GM19438 (cell line): ENCODE measurements around the gene TTYH1.
"Not testable (repeated sequence)": the region's sequence is repeated elsewhere in the genome, so short reads cannot be mapped to it uniquely, and the experiment has no call there.

Source experiments
- ATAC-seq: cut with Tn5 transposase; IDR thresholded peaks from one replicate; pipeline ENCODE4 v1.9.1; 2021; ENCODE audit warnings: low read depth; ENCODE audit not compliant: unreplicated experiment

TTYH1 gene

DNA sequence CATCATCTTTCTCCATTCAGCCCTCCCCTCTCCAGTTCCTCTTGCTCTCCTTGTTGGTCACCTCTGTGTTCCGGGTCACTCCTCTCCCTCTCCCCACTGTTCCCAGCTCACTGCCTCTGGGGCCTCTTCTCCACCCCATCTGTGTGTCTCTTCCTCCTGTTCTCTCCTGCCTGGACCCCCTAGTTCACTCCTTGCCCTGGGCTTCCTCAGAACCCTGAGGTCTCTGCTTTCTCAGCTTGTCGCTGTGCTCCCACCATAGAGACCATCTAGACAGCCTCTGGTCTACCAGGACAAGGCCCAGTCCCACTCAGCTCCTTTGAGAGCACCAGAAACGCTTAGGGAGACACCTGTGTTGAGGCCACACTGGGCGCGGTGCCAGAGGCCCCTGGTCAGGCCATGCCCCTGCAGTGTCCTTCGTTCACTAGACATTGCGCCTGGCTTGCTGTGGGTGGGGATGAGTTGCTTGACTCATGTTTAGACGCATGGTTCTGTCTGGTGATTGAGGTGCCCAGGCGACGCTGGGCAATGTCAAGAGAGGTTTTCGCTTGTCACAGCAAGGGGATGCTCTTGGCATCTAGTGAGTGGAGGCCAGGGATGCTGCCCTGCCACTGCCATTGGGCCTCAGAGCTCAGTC lies 43.5 kb downstream of the TTYH1 start:
- ATAC-seq: no peak

DNA sequence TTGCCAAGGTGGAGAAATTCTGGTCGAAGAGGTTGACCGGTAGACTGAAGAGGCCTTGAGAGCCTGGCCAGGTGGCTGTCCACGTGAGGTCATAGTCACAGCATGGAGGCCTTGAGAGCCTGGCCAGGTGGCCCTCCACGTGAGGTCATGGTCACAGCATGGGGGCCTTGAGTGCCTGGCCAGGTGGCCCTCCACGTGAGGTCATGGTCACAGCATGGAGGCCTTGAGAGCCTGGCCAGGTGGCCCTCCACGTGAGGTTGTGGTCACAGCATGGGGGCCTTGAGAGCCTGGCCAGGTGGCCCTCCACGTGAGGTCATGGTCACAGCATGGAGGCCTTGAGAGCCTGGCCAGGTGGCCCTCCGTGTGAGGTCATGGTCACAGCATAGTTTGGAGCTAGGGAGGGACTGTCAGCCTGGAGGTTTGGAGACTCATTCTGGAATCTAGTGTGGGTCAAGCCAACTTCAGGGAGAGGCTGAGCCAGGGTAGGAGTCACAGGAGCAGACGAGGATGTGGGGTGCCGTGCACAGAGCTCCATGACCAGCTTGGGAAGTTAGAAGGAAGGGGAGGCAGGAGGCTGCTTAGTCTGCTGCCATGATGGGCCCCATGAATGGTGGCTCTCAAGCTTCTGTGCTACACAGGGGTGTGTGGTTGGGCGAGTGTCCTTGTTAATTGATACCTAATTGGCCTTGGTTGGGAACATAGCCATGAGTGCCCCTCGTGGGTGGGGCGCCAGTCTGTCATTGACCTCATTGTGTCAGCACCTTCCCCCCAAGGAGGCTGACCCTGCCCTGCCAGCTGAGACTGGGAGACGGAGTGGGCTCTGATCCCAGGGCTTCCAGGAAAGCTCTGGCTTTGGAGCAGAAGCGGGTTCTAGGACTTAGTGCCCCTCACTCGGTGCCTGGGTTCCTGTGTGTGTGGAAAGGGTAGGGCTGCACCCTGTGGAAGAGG lies 44.3 kb downstream of the TTYH1 start:
- ATAC-seq: no peak

DNA sequence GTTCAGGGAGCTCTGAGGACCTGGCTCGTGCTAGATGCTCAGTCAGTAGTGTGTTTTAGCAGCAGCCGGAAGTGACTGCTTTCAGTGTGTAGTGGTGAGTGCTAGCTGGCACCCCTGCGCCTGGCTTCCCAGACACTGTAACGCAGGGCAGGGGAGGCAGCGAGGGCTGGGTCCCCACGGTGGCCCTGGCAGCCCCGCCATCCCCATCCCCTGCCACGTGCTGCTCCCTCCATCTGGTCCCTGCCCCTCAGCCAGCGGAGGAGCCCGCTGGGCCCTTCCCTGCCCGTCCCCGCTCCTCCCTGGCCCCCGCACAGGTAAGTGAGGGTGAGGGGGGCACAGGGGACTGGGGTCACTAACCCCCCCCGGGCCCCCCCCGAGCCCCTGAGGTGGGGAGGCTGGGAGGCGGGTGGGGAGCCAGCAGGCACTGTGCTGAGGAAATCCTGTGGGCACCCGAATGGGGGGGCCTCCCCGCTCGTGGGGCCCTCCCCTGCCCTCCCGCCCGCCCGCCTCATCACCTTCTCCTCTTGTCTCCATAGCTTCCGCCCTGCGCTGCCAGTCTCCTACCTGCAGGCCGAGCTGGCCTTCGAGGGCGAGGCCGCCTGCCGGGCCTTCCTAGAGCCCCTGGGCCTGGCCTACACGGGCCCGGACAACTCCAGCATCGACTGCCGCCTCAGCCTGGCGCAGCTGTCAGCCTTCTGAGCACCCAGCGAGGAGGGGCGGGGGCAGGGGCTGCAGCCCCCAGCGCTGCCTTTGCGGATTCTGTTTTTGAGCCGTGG lies 45.2 kb downstream of the TTYH1 start:
- ATAC-seq: no peak

DNA sequence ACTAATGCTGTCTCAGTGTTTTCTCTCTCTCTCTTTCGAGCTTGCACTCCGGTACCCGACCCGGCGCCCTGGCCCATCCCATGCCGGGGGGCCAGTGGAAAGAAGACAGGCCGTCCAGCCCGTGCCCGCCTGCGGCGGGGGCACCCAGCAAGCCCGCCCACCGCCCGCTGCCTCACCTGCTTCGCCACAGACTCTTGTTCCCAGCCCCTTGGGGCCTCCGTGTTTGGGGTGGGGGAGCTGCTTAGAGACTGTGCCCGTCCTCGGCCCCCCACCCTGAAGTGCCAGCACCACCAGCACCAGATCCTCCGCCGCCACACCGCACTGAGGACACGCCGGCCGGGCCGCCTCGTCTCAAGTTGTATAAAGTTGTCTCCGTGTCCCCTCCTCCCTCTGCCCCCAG lies 45.9 kb downstream of the TTYH1 start:
- no peak for ATAC-seq

DNA sequence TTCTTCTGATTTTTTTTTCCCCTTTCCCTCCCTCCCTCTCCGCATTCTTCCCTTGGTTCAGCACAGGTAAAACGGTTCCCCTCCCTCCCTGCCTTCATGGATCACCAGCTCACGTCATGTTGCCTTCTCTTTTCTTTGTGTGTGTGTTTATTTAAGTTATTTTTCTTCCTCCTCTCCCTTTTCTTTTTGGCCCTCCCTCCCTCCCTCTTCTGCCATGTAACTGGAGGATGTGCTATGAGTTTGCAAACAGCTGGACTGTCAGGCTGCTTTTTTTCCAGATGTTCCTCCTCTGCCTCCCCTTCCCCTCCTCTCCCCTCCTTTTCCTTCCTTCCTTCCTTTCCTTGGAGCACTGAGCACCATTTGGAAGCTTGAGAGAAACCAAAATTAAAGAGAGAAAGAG lies 46.3 kb downstream of the TTYH1 start:
- no peak for ATAC-seq

DNA sequence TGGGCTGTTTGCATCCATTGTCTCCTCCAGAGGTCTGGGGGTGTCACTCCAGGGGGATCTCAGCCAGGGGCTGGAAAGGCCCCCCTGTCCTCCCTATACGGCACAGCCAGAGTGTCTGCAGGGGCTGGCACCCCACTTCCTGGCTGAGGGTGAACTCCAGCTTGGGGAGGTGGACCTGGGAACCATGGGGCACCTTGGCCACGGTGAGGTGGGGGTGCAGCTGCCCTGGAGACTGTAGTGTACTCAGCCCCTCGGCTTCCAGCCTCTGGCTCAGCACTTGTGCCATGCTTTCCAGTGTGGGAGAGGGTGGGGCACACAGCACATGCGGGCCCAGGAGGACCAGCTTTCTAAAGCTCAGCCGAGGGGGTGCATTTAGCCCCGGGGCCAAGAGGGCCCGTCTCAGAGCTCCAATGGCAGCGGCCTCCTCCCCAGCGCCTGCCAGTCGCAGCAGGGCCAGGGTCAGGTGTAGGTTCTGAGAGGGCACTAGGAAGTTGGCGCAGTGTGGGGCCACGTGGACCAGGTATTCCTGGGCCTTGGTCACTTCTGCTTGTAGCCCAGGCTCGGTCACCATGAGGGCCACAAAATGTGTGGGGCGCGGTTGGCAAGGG lies 46.9 kb downstream of the TTYH1 start:
- no peak for ATAC-seq

DNA sequence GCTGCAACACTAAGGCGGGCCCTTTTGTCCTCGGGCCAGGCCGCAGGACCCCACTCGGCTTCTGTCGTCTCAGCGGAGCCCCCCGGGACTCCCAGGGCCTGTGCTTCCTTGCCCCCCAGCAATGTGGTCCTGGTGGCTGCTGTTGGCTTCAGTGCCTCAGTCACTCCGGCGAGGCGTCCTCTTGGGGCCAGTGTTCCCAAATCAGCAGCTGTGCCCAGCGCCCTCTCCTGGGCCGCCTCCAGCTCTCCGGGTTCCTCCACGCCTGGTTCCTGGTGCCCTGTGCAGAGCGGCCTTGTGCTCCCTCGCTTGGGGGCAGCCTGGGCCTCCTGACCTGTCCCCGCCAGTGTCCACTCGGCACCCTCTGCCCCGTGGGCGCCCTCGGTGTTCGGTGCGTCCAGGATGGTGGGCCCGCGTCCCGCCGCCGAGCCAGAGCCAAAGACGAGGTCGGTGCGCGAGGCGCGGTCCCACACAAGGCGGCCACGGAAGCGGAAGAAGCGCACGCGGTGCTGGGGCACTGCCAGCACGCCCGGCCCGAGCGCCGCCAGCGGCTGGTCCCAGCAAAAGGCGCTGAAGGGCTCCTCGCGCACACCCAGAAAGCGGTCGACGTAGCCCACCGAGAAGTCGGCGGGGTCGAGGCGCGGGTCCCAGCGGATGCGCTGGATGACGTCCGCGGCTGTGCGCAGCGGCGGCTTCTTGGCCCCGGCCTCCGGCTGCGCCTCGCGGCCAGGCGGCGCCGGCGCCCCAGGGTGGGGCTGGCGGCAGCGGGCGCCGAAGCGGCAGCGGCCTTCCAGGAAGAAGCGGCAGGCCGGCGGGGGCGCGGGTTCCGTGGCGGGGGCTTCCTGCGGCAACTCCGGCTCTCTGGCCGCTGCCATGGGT lies 47.6 kb downstream of the TTYH1 start:
- peak; percentile 9 for ATAC-seq

DNA sequence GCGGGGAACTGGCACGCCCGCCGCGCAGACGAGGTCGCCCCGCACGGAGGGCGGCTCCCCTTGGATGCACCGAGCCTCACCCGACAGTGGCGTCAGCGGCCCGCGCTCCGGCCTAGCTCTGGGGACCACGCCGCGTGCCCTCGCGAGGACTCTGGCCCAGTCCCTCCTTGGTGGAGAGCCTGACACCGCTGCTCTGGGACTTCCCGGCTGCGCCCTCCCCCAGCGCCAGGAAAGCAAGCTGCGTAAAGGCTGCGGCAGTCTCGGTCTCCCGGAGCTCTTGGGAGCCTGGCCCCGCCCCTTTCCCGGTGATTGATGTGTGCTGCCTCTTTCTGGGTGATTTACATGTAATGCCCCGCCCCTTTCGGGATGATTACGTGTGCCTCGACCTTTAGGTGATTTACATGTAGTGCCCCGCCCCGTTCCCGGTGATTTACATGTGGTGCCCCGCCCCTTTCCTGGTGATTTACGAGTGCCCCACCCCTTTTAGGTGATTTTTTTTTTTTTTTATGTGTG lies 48.3 kb downstream of the TTYH1 start, which contains the start of gene LENG9:
LENG9 (minus strand) TSS at position 248 of the 513 bp plus-strand sequence. CDS start 252 bp downstream, outside the sequence.
- peak; percentile 48 for ATAC-seq

DNA sequence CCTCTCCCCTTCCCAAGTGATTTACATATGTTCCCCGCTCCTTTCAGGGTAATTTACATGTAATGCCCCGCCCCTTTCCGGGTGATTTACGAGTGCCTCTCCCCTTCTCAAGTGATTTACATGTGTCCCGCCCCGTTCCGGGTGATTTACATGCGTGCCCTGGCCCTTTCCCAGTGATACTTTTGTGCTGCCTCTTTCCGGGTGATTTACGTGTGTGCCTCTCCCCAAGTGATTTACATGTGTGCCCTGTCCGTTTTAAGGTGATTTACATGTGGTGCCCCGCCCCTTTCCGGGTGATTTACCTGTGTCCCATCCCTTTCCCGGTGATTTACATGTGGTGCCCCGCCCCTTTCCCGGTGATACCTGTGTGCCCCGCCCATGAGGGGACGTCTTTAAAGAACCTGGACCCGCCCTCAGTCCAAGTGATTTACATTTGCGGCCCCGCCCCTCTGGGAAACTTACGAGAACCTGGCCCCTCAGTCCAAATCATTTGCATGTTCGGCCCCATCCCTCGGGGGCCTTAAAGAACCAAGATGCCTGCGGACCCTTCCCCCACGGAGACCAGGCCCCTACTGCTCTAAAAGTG lies 48.9 kb downstream of the TTYH1 start:
- peak; percentile 47 for ATAC-seq

DNA sequence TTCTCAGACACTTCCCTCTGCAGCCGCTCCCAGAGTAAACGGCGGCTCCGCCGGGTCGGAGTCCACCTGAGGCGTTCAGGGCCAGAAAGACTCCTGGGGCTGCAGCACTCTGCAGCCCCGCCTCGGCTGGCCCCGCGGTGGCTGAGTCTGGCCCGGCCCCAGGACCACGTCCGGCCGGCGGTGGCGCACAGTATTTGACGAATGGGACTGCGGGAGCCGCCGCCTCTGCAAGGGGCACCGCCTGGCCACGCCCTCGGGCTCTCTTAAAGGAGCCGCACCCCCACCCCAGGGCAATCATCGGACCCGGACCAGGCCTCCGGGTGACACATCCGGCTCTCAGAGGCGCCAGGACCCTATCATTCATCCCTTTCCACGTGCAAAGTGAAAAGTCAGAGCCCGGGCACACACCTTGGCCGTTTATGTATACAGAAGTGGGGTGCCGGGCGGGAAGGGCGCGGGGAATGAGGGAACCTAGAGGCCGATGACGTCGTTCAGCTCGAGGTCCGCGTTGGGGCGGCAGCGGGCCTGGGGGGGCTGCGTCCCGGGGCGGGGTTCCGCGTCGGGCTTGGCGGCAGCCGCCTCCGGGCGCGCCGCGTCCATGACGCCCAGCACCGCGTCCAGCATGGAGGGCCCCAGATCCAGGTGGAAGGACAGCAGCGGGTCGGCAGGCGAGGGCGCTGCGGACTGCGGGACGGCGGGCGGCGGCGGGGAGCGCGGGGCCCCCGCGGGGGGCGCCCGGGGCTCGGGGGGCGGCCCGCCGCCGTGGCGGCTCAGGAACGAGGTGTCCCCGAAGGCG lies 49.6 kb downstream of the TTYH1 start:
- ATAC-seq: peak; percentile 45

DNA sequence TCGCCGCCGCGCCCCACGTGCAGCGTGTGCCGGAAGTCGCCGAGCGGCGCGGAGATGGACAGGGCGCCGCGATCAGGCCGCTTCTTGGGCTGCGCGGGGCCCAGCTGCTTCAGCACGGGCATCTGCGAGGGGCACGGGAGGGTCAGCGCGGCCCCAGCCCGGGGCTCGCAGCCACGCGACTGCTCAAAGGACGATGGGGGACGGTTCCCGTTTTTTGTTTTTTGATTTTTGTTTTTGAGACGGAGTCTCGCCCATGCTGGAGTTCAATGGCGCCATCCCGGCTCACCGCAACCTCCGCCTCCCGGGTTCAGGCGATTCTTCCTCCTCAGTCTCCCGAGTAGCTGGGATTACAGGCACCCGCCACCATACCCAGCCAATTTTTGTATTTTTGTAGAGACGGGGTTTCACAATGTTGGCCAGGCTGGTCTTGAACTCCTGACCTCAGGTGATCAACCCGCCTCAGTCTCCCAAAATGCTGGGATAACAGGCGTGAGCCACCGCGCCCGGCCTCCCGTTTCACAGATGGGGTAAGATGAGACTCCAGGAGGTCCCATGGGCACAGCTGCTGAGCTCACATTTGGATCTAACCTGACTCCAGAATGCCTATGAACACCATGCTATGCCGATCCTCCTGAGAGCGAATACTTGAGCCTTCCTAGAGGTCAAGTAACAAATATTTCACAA lies 50.3 kb downstream of the TTYH1 start:
- no peak for ATAC-seq

DNA sequence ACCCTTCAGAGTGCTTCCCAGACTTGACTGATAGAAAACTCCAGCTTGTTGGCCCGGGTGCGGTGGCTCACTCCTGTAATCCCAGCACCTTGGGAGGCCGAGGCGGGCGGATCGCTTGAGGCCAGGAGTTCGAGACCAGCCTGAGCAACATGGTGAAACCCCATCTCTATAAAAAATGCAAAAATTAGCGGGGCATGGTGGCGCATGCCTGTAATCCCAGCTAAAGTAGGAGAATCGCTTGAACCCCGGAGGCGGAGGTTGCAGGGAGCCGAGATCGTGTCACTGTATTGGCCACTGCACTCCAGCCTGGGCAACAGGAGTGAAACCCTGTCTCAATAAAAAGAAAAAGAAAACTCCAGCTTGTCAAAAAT lies 50.8 kb downstream of the TTYH1 start:
- ATAC-seq: not testable (repeated sequence)

DNA sequence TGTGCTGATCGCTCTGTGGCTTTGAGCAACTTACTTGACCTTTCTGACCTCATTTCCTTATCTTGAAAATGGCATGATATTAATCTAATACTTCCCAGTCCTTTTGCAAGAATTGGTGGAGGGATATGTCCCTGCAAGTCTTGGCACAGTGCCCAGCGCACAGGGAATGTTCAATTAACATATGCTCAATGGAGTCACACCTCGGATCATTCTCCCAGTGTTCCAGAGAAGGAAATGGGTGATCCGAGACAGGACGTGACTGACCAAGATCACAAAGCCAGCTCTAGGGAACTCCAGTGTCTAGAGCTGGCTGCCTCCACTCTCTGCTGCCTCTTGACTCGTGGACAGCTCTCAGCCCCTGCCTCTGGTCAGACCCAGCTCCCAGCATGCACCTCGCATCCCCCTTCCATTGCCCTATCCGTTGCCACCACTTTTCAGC lies 54.3 kb downstream of the TTYH1 start:
- no peak for ATAC-seq

DNA sequence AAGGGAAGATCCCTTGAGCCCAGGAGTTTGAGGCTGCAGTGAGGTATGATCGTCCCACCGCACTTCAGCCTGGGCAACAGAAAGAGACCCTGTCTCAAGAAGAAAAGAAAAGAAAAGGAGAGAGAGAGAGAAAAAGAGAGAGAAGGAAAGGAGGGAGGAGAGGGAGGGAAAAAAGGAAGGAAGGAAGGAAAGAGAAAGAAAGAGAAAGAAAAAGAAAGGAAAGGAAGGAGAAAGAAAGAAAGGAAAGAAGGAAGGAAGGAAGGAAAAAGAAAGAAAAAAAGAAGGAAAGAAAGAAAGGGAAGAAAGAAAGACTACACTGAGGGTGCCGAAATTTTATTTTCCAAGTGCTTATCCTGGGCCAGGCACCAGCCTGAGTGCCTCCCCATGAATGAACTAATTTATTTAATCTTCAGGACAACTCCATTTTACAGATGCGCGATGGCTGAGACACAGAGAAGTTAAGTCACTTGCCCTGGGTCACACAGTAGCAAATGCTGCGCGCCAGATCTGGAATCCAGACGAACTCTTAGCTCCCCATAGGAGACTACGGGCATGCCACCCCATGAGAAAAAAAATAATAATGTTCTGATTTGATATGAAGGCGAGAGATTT lies 55.1 kb downstream of the TTYH1 start:
- ATAC-seq: no peak

DNA sequence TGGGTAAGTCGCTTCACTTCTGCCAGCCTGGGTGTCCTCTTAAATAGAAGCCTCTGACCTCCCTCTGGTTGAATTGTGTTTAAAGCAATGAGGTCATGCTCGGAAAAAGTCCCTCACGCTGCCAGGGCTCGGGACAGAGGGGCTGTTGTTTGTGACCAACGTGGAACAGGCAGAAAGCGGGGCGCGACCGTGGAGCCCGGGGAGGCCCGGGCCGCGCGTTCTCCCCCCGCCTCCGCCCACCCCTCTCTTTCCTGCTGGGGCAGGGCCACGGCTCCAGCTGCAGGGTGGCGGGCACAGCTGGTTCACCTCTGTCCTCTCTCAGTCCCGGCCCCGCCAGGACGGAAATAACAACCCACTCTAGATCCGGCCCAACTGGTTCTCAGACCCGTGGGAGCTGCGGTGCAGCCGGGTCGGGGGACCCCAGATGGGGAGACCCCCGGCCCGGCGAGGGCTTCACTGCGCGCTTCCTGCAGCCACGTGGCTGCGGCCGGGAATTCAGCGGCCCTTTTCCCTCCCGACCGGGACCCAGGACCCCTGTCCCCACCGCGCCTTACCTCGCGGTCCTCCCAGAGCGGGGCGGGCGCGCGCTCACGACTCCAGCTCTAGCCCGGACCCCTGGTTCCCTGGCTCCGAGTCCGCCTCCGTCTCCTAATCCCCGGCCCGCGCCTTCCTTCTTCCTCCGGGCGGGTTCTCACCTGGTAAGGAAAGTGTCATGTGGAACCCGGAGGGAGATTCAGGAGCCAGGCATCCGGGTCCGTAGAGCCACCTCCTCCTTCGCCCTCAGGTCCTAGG lies 55.9 kb downstream of the TTYH1 start:
- no peak for ATAC-seq

DNA sequence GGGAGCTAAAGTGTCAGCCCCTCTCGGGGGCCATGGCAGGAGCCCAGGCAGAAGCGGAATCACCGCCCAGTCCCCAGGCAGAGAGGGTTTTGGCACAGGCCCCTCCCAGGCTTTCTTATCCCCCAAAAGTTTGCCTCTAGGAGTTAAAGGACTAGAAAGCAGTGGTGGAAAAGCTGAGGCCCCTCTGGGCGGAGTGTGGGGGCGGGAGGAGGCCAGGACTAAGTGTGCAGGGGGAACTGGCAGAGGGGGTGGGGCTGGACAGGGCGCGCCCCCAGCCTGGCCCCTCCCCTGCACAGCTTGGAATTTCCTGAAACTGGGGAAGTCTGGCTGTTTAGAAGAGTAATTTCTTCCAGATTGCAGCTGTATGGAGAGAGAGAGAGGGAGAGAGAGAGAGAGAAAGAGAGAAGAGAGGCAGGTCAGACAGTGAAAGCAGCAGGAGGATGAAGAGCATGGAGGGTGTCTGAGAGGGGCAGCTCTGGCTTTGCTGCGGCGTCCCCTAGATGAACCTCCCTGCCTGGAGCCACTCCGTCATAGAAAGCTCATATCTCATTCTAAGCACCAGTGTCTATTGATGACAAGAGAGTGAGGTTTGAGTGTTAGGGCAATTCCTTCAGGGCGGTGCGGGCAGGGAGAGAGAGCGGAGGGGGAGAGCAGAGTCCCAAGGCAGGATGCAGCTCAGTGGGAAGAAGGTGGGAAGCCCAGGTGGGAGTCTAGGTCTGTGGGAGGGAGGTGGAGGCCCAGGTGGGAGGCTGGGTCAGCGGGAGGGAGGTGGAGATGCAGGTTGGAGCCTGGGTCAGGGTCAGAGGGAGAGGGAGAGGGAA lies 58.0 kb downstream of the TTYH1 start, which contains the start of gene CDC42EP5:
CDC42EP5 (minus strand) TSS at position 226 of the 821 bp plus-strand sequence. CDS start 7,749 bp downstream, outside the sequence.
- no peak for ATAC-seq
